Astrocyte of the spinal cord (primary cell): Measurements from ENCODE around the gene SLC6A1.
"Not testable (repeated sequence)": the region's sequence is repeated elsewhere in the genome, so short reads cannot be mapped to it uniquely, and the experiment has no call there.

Source experiments
- DNase-seq: peaks from one replicate; pipeline ENCODE4 v3.0.0; 2011; ENCODE audit warnings: low read depth, low spot score
- H3K4me3 ChIP-seq: 2 replicates; pipeline ENCODE4 v1.5.1; 2011; ENCODE audit warnings: low read depth, mild to moderate bottlenecking, low read length, moderate library complexity
- CTCF ChIP-seq: IDR thresholded peaks from 2 replicates; pipeline ENCODE4 v1.5.1; 2012; ENCODE audit warnings: low read depth, mild to moderate bottlenecking, low read length, inconsistent platforms
- in situ Hi-C: cut with HindIII; loops from 2 replicates; pipeline ENCODE4 v1.10.0; 2017; ENCODE audit warnings: low sequenced_read_pairs

SLC6A1 gene

GRCh38 chr3:11072631-11073030 is 80.1 kb downstream of the SLC6A1 start:
- H3K4me3 ChIP-seq: no peak overlapping the region
- DNase-seq: no peak
- in situ Hi-C loops: no loop called here
- no peak for TF ChIP-seq CTCF

- in situ Hi-C loops: no loop called here
Measured at GRCh38 chr3:11074011-11074410, 81.5 kb downstream of the SLC6A1 start.

DNA sequence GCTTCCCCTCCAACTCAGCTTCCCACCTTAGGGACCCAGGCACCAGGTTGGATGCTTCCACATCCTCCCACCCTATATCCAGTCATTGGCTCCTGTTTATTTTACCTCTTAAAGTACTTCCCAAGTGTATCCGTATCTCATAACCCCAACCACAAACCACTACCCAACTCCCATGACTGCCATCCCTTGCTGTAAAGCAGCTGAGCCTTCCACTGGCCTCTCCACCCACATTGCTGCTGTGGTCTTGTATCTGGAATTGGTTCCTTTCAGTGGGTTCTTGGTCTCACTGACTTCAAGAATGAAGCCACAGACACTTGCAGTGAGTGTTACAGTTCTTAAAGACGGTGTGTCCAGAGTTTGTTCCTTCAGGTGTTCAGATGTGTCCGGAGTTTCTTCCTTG is 81.9 kb downstream of the SLC6A1 start:
- in situ Hi-C loops: no loop called here
- DNase-seq: no peak
- TF ChIP-seq CTCF: no peak
- no peak overlapping the region for H3K4me3 ChIP-seq

More at GRCh38 chr3:11074011-11074410, 81.5 kb downstream of the SLC6A1 start:
- DNase-seq: no peak
- no peak overlapping the region for H3K4me3 ChIP-seq
- TF ChIP-seq CTCF: no peak

GRCh38 chr3:11075122-11075521 is 82.6 kb downstream of the SLC6A1 start:
- in situ Hi-C loops, H3K4me3 ChIP-seq, DNase-seq: not testable (repeated sequence)

- no peak overlapping the region for H3K4me3 ChIP-seq
- TF ChIP-seq CTCF: no peak
- no peak for DNase-seq
- in situ Hi-C loops: no loop called here
Measured at GRCh38 chr3:11076711-11077110, 84.2 kb downstream of the SLC6A1 start.

GRCh38 chr3:11077466-11077865 is 84.9 kb downstream of the SLC6A1 start:
- DNase-seq: no peak

More at GRCh38 chr3:11077466-11077865, 84.9 kb downstream of the SLC6A1 start:
- TF ChIP-seq CTCF: no peak
- no peak overlapping the region for H3K4me3 ChIP-seq
- in situ Hi-C loops: no loop called here
